Testis (tissue), 2 donors: ENCODE data around the gene RHBDD3.

Source experiments
- CTCF ChIP-seq, 3 experiments: fragments of 450-650 bp in 2 of 3; fragments of 200-600 bp in 1 of 3; sonication (generic) in 1 of 3; IDR thresholded peaks; one replicate each; pipeline ENCODE4 v1.5.1; 2016 to 2019; ENCODE audit warnings: antibody characterized with exemption in 3 of 3, mild to moderate bottlenecking in 2 of 3, moderate library complexity in 1 of 3
- POLR2A ChIP-seq: fragments of 450-650 bp; IDR thresholded peaks from one replicate; pipeline ENCODE4 v1.6.1; 2017; ENCODE audit warnings: antibody characterized with exemption, mild to moderate bottlenecking, moderate library complexity

- TF ChIP-seq CTCF (IDR thresholded peaks at IDR 0.05), result no peak
- TF ChIP-seq POLR2A, result no peak
Measured at GRCh38 chr22:29231971-29232959, 35.5 kb downstream of the RHBDD3 start.
